ENCODE data around the gene TRIB2.

DNA sequence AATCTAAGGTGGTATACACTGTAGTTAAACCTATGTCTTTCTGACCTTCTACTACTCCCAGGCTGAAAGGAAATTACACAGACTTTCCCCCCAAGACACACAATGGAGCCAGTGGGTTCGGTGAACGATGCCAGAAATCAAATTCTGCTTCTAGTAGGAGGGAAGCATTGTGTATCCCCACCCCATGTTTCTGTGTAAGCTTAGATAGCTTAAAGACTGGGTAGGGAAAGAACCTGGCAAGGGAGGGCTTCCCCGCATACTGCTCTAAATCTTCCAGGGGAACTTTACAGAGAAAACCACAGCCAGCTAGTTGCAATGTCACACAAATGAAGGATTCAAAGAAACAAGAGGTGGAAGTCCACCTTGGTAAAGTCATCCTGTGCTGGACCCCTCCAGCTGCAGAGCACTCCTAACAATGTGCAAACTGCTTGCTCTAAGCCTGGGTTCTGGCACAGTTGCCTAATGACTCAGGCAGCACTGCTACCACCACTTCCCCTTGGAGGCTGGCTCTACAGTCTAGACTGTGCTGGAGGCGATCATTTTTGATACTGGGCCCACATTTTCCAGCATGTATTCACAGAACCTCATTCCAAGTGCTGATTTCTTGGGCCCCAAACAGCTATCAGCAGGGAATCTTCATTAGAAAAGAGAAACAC lies 47.5 kb downstream of the TRIB2 start:
- TF ChIP-seq, protein P1, sequence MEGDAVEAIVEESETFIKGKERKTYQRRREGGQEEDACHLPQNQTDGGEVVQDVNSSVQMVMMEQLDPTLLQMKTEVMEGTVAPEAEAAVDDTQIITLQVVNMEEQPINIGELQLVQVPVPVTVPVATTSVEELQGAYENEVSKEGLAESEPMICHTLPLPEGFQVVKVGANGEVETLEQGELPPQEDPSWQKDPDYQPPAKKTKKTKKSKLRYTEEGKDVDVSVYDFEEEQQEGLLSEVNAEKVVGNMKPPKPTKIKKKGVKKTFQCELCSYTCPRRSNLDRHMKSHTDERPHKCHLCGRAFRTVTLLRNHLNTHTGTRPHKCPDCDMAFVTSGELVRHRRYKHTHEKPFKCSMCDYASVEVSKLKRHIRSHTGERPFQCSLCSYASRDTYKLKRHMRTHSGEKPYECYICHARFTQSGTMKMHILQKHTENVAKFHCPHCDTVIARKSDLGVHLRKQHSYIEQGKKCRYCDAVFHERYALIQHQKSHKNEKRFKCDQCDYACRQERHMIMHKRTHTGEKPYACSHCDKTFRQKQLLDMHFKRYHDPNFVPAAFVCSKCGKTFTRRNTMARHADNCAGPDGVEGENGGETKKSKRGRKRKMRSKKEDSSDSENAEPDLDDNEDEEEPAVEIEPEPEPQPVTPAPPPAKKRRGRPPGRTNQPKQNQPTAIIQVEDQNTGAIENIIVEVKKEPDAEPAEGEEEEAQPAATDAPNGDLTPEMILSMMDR (IDR thresholded peaks at IDR 0.05): no peak
- TF ChIP-seq POLR2A (IDR thresholded peaks at IDR 0.05): no peak
- TF ChIP-seq POLR2AphosphoS5 (IDR thresholded peaks at IDR 0.05): no peak
